HEK293 (cell line): ENCODE data around the gene UNC80.

Experiments used
- CTCF ChIA-PET: fragments of 350-600 bp; formaldehyde crosslinking; extraction: SDS; loops from one replicate; lab custom pipeline; 2021; ENCODE audit warnings: antibody characterized with exemption; lab: Yijun Ruan, JAX
- POLR2A ChIA-PET: fragments of 300-600 bp; formaldehyde crosslinking; extraction: SDS; loops from one replicate; lab custom pipeline; 2020; ENCODE audit warnings: antibody characterized with exemption, inconsistent platforms; lab: Yijun Ruan, JAX
- H3K27ac ChIP-seq: fragments of 200-500 bp; sonication (Bioruptor generic); 2 replicates; pipeline ENCODE4 v1.5.1; 2014; ENCODE audit warnings: low read depth, low read length, control low read depth, inconsistent platforms; ENCODE audit errors: extremely low read depth
- H3K36me3 ChIP-seq, 2 experiments: fragments of 200-500 bp in 1 of 2; sonication (Bioruptor generic) in 1 of 2; 1 replicate in 1 of 2; 2 replicates in 1 of 2; pipeline ENCODE4 v1.5.1; 2014 to 2017; ENCODE audit warnings: inconsistent platforms in 2 of 2, low read length in 2 of 2; ENCODE audit not compliant: control insufficient read depth in 2 of 2, insufficient read depth in 1 of 2
- H3K4me1 ChIP-seq: fragments of 200-500 bp; sonication (Bioruptor generic); 2 replicates; pipeline ENCODE4 v1.5.1; 2014; ENCODE audit warnings: mild to moderate bottlenecking, low read length, inconsistent platforms; ENCODE audit not compliant: control insufficient read depth, insufficient read depth
- H3K4me3 ChIP-seq: 2 replicates; pipeline ENCODE4 v1.5.1; 2011; ENCODE audit warnings: low read depth, mild to moderate bottlenecking, control low read depth, low read length, moderate library complexity
- H3K9me3 ChIP-seq: fragments of 200-500 bp; sonication (Bioruptor generic); 2 replicates; pipeline ENCODE4 v1.5.1; 2014; ENCODE audit warnings: low read depth, low read length, inconsistent platforms; ENCODE audit not compliant: control insufficient read depth, insufficient read depth
- ATF2 ChIP-seq: fragments of 450-650 bp; formaldehyde crosslinking; IDR thresholded peaks from 2 replicates; pipeline ENCODE4 v1.5.1; 2016; ENCODE audit warnings: missing biosample characterization, missing genetic modification characterization, low read depth
- GLIS1 ChIP-seq: fragments of 450-650 bp; formaldehyde crosslinking; IDR thresholded peaks from 2 replicates; pipeline ENCODE4 v1.5.1; 2016; ENCODE audit warnings: missing biosample characterization, missing genetic modification characterization
- HOXA7 ChIP-seq: sonication (generic); formaldehyde crosslinking; IDR thresholded peaks from 2 replicates; pipeline ENCODE4 v1.8.1; 2022; ENCODE audit warnings: missing genetic modification reagents, borderline replicate concordance
- HOXC10 ChIP-seq: sonication (generic); formaldehyde crosslinking; IDR thresholded peaks from 2 replicates; pipeline ENCODE4 v1.8.1; 2023; ENCODE audit warnings: mild to moderate bottlenecking, missing genetic modification reagents
- KLF1 ChIP-seq: fragments of 450-650 bp; formaldehyde crosslinking; IDR thresholded peaks from 2 replicates; pipeline ENCODE4 v1.5.1; 2016; ENCODE audit warnings: missing biosample characterization, missing genetic modification characterization
- KLF16 ChIP-seq: fragments of 450-650 bp; formaldehyde crosslinking; IDR thresholded peaks from 2 replicates; pipeline ENCODE4 v1.5.1; 2017; ENCODE audit warnings: missing biosample characterization, missing genetic modification characterization
- KLF8 ChIP-seq: fragments of 450-650 bp; formaldehyde crosslinking; IDR thresholded peaks from 2 replicates; pipeline ENCODE4 v1.5.1; 2016; ENCODE audit warnings: missing biosample characterization, missing genetic modification characterization
- PRDM6 ChIP-seq: fragments of 450-650 bp; formaldehyde crosslinking; IDR thresholded peaks from 2 replicates; pipeline ENCODE4 v1.5.1; 2017; ENCODE audit warnings: missing biosample characterization, missing genetic modification characterization
- SETDB1 ChIP-seq: IDR thresholded peaks from one replicate; pipeline ENCODE4 v1.6.1; 2017; ENCODE audit warnings: mild to moderate bottlenecking, low read length, moderate library complexity, mixed read lengths; ENCODE audit not compliant: insufficient read length
- SP3 ChIP-seq: fragments of 450-650 bp; formaldehyde crosslinking; IDR thresholded peaks from 2 replicates; pipeline ENCODE4 v1.5.1; 2016; ENCODE audit warnings: missing biosample characterization, missing genetic modification characterization
- WT1 ChIP-seq: fragments of 450-650 bp; formaldehyde crosslinking; IDR thresholded peaks from 2 replicates; pipeline ENCODE4 v1.5.1; 2016; ENCODE audit warnings: missing biosample characterization, missing genetic modification characterization
- ZBTB48 ChIP-seq: fragments of 450-650 bp; formaldehyde crosslinking; IDR thresholded peaks from 2 replicates; pipeline ENCODE4 v1.5.1; 2016; ENCODE audit warnings: missing biosample characterization, missing genetic modification characterization
- ZNF112 ChIP-seq: fragments of 450-650 bp; formaldehyde crosslinking; IDR thresholded peaks from 2 replicates; pipeline ENCODE4 v1.5.0; 2017; ENCODE audit warnings: missing biosample characterization, missing genetic modification characterization
- ZNF157 ChIP-seq: fragments of 450-650 bp; formaldehyde crosslinking; IDR thresholded peaks from 2 replicates; pipeline ENCODE4 v1.5.1; 2016; ENCODE audit warnings: missing biosample characterization, missing genetic modification characterization
- ZNF2 ChIP-seq: fragments of 450-650 bp; formaldehyde crosslinking; IDR thresholded peaks from 2 replicates; pipeline ENCODE4 v1.5.1; 2016; ENCODE audit warnings: missing biosample characterization, missing genetic modification characterization
- ZNF211 ChIP-seq: fragments of 450-650 bp; formaldehyde crosslinking; IDR thresholded peaks from 2 replicates; pipeline ENCODE4 v1.5.1; 2016; ENCODE audit warnings: low read depth, missing biosample characterization, missing genetic modification characterization
- ZNF26 ChIP-seq: fragments of 450-650 bp; formaldehyde crosslinking; IDR thresholded peaks from 2 replicates; pipeline ENCODE4 v1.5.1; 2016; ENCODE audit warnings: missing biosample characterization, missing genetic modification characterization
- ZNF311 ChIP-seq: fragments of 450-650 bp; formaldehyde crosslinking; IDR thresholded peaks from 2 replicates; pipeline ENCODE4 v1.5.1; 2017; ENCODE audit warnings: missing biosample characterization, missing genetic modification characterization, borderline replicate concordance
- ZNF404 ChIP-seq: fragments of 450-650 bp; formaldehyde crosslinking; IDR thresholded peaks from 2 replicates; pipeline ENCODE4 v1.5.1; 2017; ENCODE audit warnings: missing biosample characterization, missing genetic modification characterization
- ZNF416 ChIP-seq: fragments of 450-650 bp; formaldehyde crosslinking; IDR thresholded peaks from 2 replicates; pipeline ENCODE4 v1.5.1; 2016; ENCODE audit warnings: missing biosample characterization, missing genetic modification characterization
- ZNF518A ChIP-seq: fragments of 450-650 bp; formaldehyde crosslinking; conservative IDR thresholded peaks from 2 replicates; pipeline ENCODE4 v1.5.1; 2016; ENCODE audit warnings: low read depth, missing biosample characterization, missing genetic modification characterization
- ZNF544 ChIP-seq: fragments of 450-650 bp; formaldehyde crosslinking; IDR thresholded peaks from 2 replicates; pipeline ENCODE4 v1.5.0; 2017; ENCODE audit warnings: missing biosample characterization, missing genetic modification characterization
- ZNF585B ChIP-seq: fragments of 450-650 bp; formaldehyde crosslinking; IDR thresholded peaks from 2 replicates; pipeline ENCODE4 v1.5.1; 2016; ENCODE audit warnings: missing biosample characterization, missing genetic modification characterization
- ZNF629 ChIP-seq: fragments of 450-650 bp; formaldehyde crosslinking; IDR thresholded peaks from 2 replicates; pipeline ENCODE4 v1.5.1; 2017; ENCODE audit warnings: missing biosample characterization, missing genetic modification characterization
- ZNF768 ChIP-seq: fragments of 450-650 bp; formaldehyde crosslinking; IDR thresholded peaks from 2 replicates; pipeline ENCODE4 v1.5.1; 2018; ENCODE audit warnings: missing biosample characterization, mild to moderate bottlenecking, missing genetic modification characterization
- ZXDB ChIP-seq: fragments of 450-650 bp; formaldehyde crosslinking; IDR thresholded peaks from 2 replicates; pipeline ENCODE4 v1.5.1; 2016; ENCODE audit warnings: missing biosample characterization, missing genetic modification characterization

The UNC80 gene

GRCh38 chr2:210002158-210003157 is 230.8 kb downstream of the UNC80 start, which contains the start of gene RPE (continued):
- TF ChIP-seq SP3 = peak; percentile 86
- peak; percentile 44 for TF ChIP-seq ZBTB48 (tag by site-specific recombination)
- peak; percentile 66 for TF ChIP-seq KLF8 (tag by site-specific recombination)

- ChIA-PET POLR2A (no interaction called here), CTCF (no interaction called here)
- TF ChIP-seq ZNF629 = no peak
- TF ChIP-seq ZNF211 (tag by site-specific recombination) = no peak
- TF ChIP-seq ZNF544 (tag by site-specific recombination) = no peak
- no peak for TF ChIP-seq PRDM6 (tag by site-specific recombination)
- TF ChIP-seq ZNF768 = no peak
- no peak for TF ChIP-seq KLF1
- TF ChIP-seq ZNF311 (tag by site-specific recombination) = no peak
- no peak for TF ChIP-seq KLF16
- TF ChIP-seq ZNF157 (tag by site-specific recombination) = no peak
- no peak for TF ChIP-seq HOXC10
- no peak for TF ChIP-seq HOXA7 (CRISPR knock-in tag)
- no peak for TF ChIP-seq ZXDB (tag by site-specific recombination)
- no peak for TF ChIP-seq WT1
- TF ChIP-seq ZNF112 (tag by site-specific recombination) = no peak
- TF ChIP-seq ZNF416 = no peak
- no peak for TF ChIP-seq ATF2
- TF ChIP-seq SETDB1 = no peak
- TF ChIP-seq ZNF404 (tag by site-specific recombination) = no peak
- no peak for TF ChIP-seq GLIS1 (tag by site-specific recombination)
- H3K4me3 ChIP-seq = peak overlapping the region; percentile 94
- no peak overlapping the region; the same call in 1 of the 2 replicates for H3K27ac ChIP-seq
- H3K4me1 ChIP-seq = peaks cover 9% of the 10 kb centered on the region; the same call in 1 of the 2 replicates
- peaks cover 4 to 38% of the 10 kb centered on the region in 2 experiments; a peak in 2 of 3 replicates for H3K36me3 ChIP-seq
- H3K9me3 ChIP-seq = no peaks in the 10 kb centered on the region
Measured at GRCh38 chr2:210003359-210003758, 231.7 kb downstream of the UNC80 start.

GRCh38 chr2:210004881-210005280 is 233.2 kb downstream of the UNC80 start:
- POLR2A ChIA-PET = no interaction called here
- H3K9me3 ChIP-seq = no peaks in the 10 kb centered on the region
- peaks cover 11% of the 10 kb centered on the region; the same call in 1 of the 2 replicates for H3K4me1 ChIP-seq
- H3K27ac ChIP-seq = no peak overlapping the region
- H3K36me3 ChIP-seq = peaks cover 5 to 51% of the 10 kb centered on the region in 2 experiments; a peak in 2 of 3 replicates
- CTCF ChIA-PET = interaction anchor here (0.5 to 1.1 kb wide), 4 partner anchors 18 to 176 kb away, joined by 3 to 4 read pairs (median 4); no protein-coding TSS in a partner anchor
- H3K4me3 ChIP-seq = no peak overlapping the region
- TF ChIP-seq ZNF2 (tag by site-specific recombination) (no peak), ZNF585B (tag by site-specific recombination) (no peak), ZNF26 (tag by site-specific recombination) (no peak), ZNF518A (tag by site-specific recombination) (no peak)
